Activated CD4-positive, alpha-beta memory T cell treated with anti-CD3 and anti-CD28 coated beads, Interleukin-2, amount 10 ng/mL, durations not matched to agents 7 days and 5 days (primary cell): ENCODE measurements around the gene LHFPL4. TPM values are rescaled to one million over a fixed set of nuclear protein-coding genes. Genes with fewer than 3 reads are reported as not detected.
"Not testable (repeated sequence)": the region's sequence is repeated elsewhere in the genome, so short reads cannot be mapped to it uniquely, and the experiment has no call there.

Experiments used
- CTCF ChIA-PET: fragments of 350-600 bp; sonication (Branson Sonifier 250); formaldehyde crosslinking; loops from one replicate; lab custom pipeline; 2021; ENCODE audit warnings: antibody characterized with exemption, inconsistent platforms; lab: Charles Lee
- POLR2A ChIA-PET: fragments of 350-600 bp; sonication (Branson Sonifier 250); formaldehyde crosslinking; loops from one replicate; lab custom pipeline; 2021; ENCODE audit warnings: antibody characterized with exemption; lab: Charles Lee
- DNase-seq: peaks from one replicate; pipeline ENCODE4 v3.0.0-alpha.2; 2020
- H3K27ac Mint-ChIP-seq: one replicate; pipeline ENCODE4 v1.8.0; 2021; ENCODE audit warnings: mild to moderate bottlenecking, mixed read lengths
- H3K27me3 Mint-ChIP-seq: one replicate; pipeline ENCODE4 v1.8.0; 2021; ENCODE audit warnings: mixed read lengths
- H3K36me3 Mint-ChIP-seq: one replicate; pipeline ENCODE4 v1.8.0; 2021; ENCODE audit warnings: low read depth, mixed read lengths
- H3K4me1 Mint-ChIP-seq: one replicate; pipeline ENCODE4 v1.8.0; 2021; ENCODE audit warnings: mixed read lengths
- H3K4me3 Mint-ChIP-seq: one replicate; pipeline ENCODE4 v1.8.0; 2021; ENCODE audit warnings: mild to moderate bottlenecking, mixed read lengths
- H3K9me3 Mint-ChIP-seq: one replicate; pipeline ENCODE4 v1.8.0; 2021; ENCODE audit warnings: mixed read lengths
- total RNA-seq, 2 experiments: library from RNA; stranded (reverse); gene quantifications; one replicate each; pipeline ENCODE4 v1.2.3, GENCODE V29; 2021

LHFPL4 gene
- total RNA-seq, 2 experiments from 2014 or later = 0.05 TPM; not detected in 1

DNA sequence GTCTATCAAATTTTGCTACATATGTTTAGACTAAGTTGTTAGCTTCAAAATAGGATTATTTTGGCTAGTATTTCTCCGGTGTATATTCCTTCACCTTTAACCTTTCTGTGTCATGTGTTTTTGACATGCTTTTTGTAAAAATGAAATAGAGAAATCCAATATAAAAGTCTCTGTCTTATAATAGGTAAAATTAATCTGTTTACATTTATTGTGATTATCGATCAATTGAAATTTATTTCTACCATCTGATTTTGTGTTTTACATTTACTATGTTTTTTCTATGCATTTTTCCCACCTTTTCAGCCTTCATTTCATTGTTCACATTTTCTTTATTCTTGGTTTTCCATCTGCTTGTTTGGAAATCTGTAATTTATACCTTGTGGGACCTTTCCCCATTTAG lies 11.7 kb upstream of the LHFPL4 start:
- no peak overlapping the region for H3K27ac Mint-ChIP-seq
- ChIA-PET POLR2A (no interaction called here), CTCF (no interaction called here)
- no peak overlapping the region for H3K4me3 Mint-ChIP-seq
- no peaks in the 10 kb centered on the region for H3K9me3 Mint-ChIP-seq
- no peak for DNase-seq
- H3K27me3 Mint-ChIP-seq = peaks cover 2% of the 10 kb centered on the region
- no peaks in the 10 kb centered on the region for H3K36me3 Mint-ChIP-seq
- no peaks in the 10 kb centered on the region for H3K4me1 Mint-ChIP-seq

DNA sequence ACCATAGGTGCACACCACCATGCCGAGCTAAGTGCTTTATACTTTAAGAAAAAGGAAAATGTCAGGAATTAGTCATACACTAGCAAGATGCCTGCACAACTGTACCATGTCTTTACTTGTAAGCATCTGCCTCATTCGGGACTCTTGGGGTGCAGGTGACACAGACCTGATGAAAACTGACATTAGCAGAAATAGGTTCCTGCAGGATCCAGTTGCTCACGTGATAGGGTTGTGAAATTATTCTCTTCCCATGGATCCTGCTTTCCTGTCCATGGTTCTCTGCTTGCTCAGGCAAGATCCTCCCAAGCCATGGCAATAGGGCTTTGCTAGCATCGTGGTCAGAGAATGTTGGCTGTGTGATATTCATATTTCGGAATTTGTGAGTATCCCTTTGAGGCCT lies 10.2 kb upstream of the LHFPL4 start:
- Mint-ChIP-seq H3K27ac (no peak overlapping the region), H3K27me3 (peaks cover 2% of the 10 kb centered on the region), H3K4me3 (no peak overlapping the region), H3K9me3 (no peaks in the 10 kb centered on the region), H3K36me3 (no peaks in the 10 kb centered on the region), H3K4me1 (no peaks in the 10 kb centered on the region)
- POLR2A ChIA-PET = no interaction called here
- CTCF ChIA-PET = no interaction called here
- no peak for DNase-seq

DNA sequence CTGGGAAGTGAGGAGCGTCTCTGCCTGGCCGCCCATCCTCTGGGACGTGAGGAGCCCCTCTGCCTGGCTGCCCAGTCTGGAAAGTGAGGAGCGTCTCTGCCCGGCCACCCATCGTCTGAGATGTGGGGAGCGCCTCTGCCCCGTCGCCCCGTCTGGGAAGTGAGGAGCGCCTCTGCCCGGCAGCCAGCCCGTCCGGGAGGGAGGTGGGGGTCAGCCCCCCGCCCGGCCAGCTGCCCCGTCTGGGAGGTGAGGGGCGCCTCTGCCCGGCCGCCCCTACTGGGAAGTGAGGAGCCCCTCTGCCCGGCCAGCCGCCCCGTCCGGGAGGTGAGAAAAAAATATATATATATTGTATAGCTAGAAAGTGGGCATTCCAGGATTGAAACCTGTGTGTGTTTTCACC lies 6.4 kb upstream of the LHFPL4 start:
- H3K9me3 Mint-ChIP-seq, H3K4me1 Mint-ChIP-seq, H3K27ac Mint-ChIP-seq, DNase-seq, H3K36me3 Mint-ChIP-seq, H3K4me3 Mint-ChIP-seq, CTCF ChIA-PET, POLR2A ChIA-PET: not testable (repeated sequence)
- peaks cover 10% of the 10 kb centered on the region for H3K27me3 Mint-ChIP-seq

- POLR2A ChIA-PET = no interaction called here
Observed at GRCh38 chr3:9553948-9554513, 409 bp upstream of the LHFPL4 start.

GRCh38 chr3:9552252-9552999 lies 1.2 kb downstream of the LHFPL4 start:
- Mint-ChIP-seq H3K27ac (no peak overlapping the region), H3K27me3 (peaks cover 40% of the 10 kb centered on the region), H3K9me3 (peaks cover 3% of the 10 kb centered on the region), H3K36me3 (no peaks in the 10 kb centered on the region), H3K4me1 (peaks cover 2% of the 10 kb centered on the region), H3K4me3 (no peak overlapping the region)
- DNase-seq = peak; percentile 47
- CTCF ChIA-PET = no interaction called here
- POLR2A ChIA-PET = no interaction called here

More at GRCh38 chr3:9553948-9554513, 409 bp upstream of the LHFPL4 start:
- Mint-ChIP-seq H3K27me3 (peaks cover 40% of the 10 kb centered on the region), H3K9me3 (peaks cover 3% of the 10 kb centered on the region), H3K36me3 (no peaks in the 10 kb centered on the region), H3K4me3 (no peak overlapping the region), H3K4me1 (peaks cover 2% of the 10 kb centered on the region), H3K27ac (no peak overlapping the region)
- DNase-seq = no peak
- CTCF ChIA-PET = no interaction called here

- ChIA-PET CTCF (no interaction called here), POLR2A (no interaction called here)
- H3K4me3 Mint-ChIP-seq = no peak overlapping the region
- H3K27ac Mint-ChIP-seq = no peak overlapping the region
- H3K9me3 Mint-ChIP-seq = peaks cover 3% of the 10 kb centered on the region
- peaks cover 37% of the 10 kb centered on the region for H3K27me3 Mint-ChIP-seq
- peaks cover 2% of the 10 kb centered on the region for H3K4me1 Mint-ChIP-seq
- DNase-seq = no peak
- no peaks in the 10 kb centered on the region for H3K36me3 Mint-ChIP-seq
Observed at GRCh38 chr3:9550999-9551398, 2.6 kb downstream of the LHFPL4 start.

- Mint-ChIP-seq H3K27me3 (peaks cover 28% of the 10 kb centered on the region), H3K4me3 (no peak overlapping the region), H3K27ac (no peak overlapping the region), H3K36me3 (no peaks in the 10 kb centered on the region), H3K9me3 (peaks cover 3% of the 10 kb centered on the region), H3K4me1 (peaks cover 2% of the 10 kb centered on the region)
- POLR2A ChIA-PET = no interaction called here
- DNase-seq = no peak
- CTCF ChIA-PET = no interaction called here
Observed at GRCh38 chr3:9549600-9549999, 4.0 kb downstream of the LHFPL4 start.

DNA sequence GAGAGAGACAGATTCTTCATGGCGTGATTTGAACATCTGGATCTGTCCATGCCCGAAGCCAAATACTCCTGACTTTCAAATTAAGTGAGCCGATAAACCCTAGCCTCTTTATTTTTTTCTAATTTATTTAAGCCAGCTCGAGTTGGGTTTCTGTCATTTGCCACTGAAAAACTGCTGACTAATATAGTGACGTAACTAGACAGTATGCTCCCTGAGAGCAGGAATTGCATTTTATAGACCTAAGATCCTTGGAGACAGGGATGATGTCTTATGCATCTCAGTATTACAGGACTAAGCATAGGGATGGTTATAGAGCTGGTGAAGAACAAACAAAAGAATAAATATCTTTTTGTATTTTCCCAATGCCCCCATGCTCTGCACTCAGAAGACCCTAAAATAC lies 4.6 kb downstream of the LHFPL4 start:
- Mint-ChIP-seq H3K27ac (no peak overlapping the region), H3K27me3 (peaks cover 24% of the 10 kb centered on the region)

GRCh38 chr3:9542182-9542581 lies 11.4 kb downstream of the LHFPL4 start:
- Mint-ChIP-seq H3K4me1 (no peaks in the 10 kb centered on the region), H3K27ac (no peak overlapping the region), H3K36me3 (no peaks in the 10 kb centered on the region), H3K4me3 (no peak overlapping the region), H3K27me3 (peaks cover 7% of the 10 kb centered on the region), H3K9me3 (no peaks in the 10 kb centered on the region)
- no peak for DNase-seq
- CTCF ChIA-PET = no interaction called here
- POLR2A ChIA-PET = no interaction called here

More for the DNA sequence above, 4.6 kb downstream of the LHFPL4 start:
- Mint-ChIP-seq H3K4me3 (no peak overlapping the region), H3K9me3 (peaks cover 3% of the 10 kb centered on the region), H3K36me3 (no peaks in the 10 kb centered on the region), H3K4me1 (peaks cover 2% of the 10 kb centered on the region)
- DNase-seq = no peak
- ChIA-PET CTCF (no interaction called here), POLR2A (no interaction called here)

DNA sequence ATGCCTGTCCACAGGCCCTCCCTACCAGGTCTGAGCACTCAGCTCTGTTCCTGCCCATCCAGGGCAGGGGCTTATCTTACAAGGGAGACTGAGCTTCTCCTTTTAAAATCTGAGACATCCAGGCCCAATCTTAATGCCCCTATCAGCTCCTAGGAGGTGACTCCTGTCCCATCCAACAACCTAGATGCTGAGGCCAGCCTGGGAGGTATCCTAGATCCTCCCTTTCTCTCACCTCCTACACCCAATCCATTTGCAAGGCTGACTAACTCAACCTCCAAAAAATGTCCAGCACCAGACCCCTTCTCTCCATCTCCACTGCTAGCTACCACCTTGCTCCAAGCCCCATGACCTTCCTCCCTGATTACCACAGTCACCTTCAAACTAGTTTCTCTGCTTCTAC lies 17.4 kb downstream of the LHFPL4 start:
- no peak for DNase-seq
- H3K4me3 Mint-ChIP-seq = no peak overlapping the region
- peaks cover 10% of the 10 kb centered on the region for H3K27me3 Mint-ChIP-seq
- H3K36me3 Mint-ChIP-seq = no peaks in the 10 kb centered on the region
- ChIA-PET CTCF (no interaction called here), POLR2A (no interaction called here)
- no peaks in the 10 kb centered on the region for H3K9me3 Mint-ChIP-seq
- no peak overlapping the region for H3K27ac Mint-ChIP-seq
- no peaks in the 10 kb centered on the region for H3K4me1 Mint-ChIP-seq

DNA sequence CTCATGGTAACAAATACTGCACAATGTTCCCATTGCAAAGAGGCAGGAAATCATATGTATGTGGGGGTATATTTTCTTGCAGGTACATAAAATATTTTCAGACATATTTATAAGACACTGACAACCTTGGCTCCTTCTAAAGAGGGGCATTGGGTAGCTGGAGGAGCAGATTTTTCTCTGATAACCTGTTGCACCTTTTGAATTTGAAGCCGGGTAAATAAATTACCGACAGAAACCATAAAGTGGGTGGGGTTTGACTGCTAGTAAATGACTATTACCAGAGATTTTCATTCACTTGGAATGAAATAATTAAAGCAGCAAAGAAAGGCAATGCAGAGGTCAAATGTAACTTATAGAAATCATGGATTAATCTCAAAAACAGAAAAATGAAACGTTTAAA lies 19.2 kb downstream of the LHFPL4 start:
- Mint-ChIP-seq H3K27ac (no peak overlapping the region), H3K27me3 (peaks cover 9% of the 10 kb centered on the region), H3K4me3 (no peak overlapping the region), H3K4me1 (no peaks in the 10 kb centered on the region), H3K9me3 (no peaks in the 10 kb centered on the region), H3K36me3 (no peaks in the 10 kb centered on the region)
- POLR2A ChIA-PET = no interaction called here
- CTCF ChIA-PET = no interaction called here
- DNase-seq = no peak

DNA sequence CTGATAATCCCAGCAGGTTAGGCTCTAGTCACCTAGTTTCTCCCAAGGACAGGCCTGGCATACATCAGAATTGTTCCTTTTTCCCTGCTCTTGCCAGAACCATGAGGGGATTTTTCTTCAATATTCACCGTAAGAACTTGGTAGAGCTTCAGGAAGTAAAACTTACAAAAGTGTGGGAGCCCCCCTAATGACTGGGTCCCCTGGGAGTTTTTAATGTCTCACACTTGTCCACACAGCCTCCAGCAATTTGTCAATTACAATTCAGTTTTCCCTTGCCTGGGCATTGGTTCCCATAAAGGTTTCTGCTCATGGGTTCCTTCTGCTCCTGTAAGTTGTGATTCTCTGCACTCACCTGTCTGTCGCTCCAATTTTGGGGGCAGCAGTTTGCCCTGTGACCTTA lies 28.5 kb downstream of the LHFPL4 start:
- peaks cover 29% of the 10 kb centered on the region for H3K27me3 Mint-ChIP-seq
- no peak overlapping the region for H3K27ac Mint-ChIP-seq
- POLR2A ChIA-PET = no interaction called here
- CTCF ChIA-PET = no interaction called here
- no peak overlapping the region for H3K4me3 Mint-ChIP-seq
- no peaks in the 10 kb centered on the region for H3K9me3 Mint-ChIP-seq
- H3K36me3 Mint-ChIP-seq = no peaks in the 10 kb centered on the region
- H3K4me1 Mint-ChIP-seq = no peaks in the 10 kb centered on the region
- DNase-seq = no peak

DNA sequence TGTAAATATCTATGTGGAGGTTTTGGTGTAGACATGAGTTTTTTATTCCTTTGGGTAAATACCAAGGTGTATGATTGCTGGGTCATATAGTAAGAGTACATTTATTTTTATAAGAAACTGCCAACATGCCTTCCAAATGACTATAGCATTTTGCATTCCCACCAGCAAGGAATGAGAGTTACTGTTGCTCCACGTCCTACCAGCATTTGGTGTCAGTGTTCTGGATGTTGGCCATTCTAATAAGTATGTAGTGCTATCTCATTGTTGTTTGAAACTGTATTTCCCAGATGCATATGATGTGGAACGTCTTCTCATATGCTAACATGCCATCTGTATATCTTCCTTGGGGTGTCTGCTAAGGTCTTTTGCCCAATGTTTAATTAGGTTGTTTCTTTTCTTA lies 38.7 kb downstream of the LHFPL4 start:
- Mint-ChIP-seq H3K4me1 (no peaks in the 10 kb centered on the region), H3K27ac (no peak overlapping the region), H3K9me3 (no peaks in the 10 kb centered on the region), H3K36me3 (no peaks in the 10 kb centered on the region), H3K27me3 (peaks cover 16% of the 10 kb centered on the region), H3K4me3 (no peak overlapping the region)
- CTCF ChIA-PET = interaction anchor here (1.0 kb wide), 1 partner anchor 12 kb away, joined by 3 read pairs; no protein-coding TSS in a partner anchor
- DNase-seq = no peak
- POLR2A ChIA-PET = no interaction called here

GRCh38 chr3:9514306-9514705 lies 39.3 kb downstream of the LHFPL4 start:
- Mint-ChIP-seq H3K27ac (no peak overlapping the region), H3K4me1 (no peaks in the 10 kb centered on the region), H3K9me3 (no peaks in the 10 kb centered on the region), H3K4me3 (no peak overlapping the region), H3K36me3 (no peaks in the 10 kb centered on the region), H3K27me3 (peaks cover 16% of the 10 kb centered on the region)
- ChIA-PET POLR2A (no interaction called here), CTCF (interaction anchor here (1.0 kb wide), 1 partner anchor 11 kb away, joined by 3 read pairs; no protein-coding TSS in a partner anchor)
- DNase-seq = no peak
